HG02571 (cell line): Measurements from ENCODE around the gene TNPO1.
"Not testable (repeated sequence)": the region's sequence is repeated elsewhere in the genome, so short reads cannot be mapped to it uniquely, and the experiment has no call there.

Source experiments
- ATAC-seq: cut with Tn5 transposase; IDR thresholded peaks from one replicate; pipeline ENCODE4 v1.9.1; 2021; ENCODE audit warnings: mild to moderate bottlenecking, moderate library complexity; ENCODE audit not compliant: unreplicated experiment

The TNPO1 gene

DNA sequence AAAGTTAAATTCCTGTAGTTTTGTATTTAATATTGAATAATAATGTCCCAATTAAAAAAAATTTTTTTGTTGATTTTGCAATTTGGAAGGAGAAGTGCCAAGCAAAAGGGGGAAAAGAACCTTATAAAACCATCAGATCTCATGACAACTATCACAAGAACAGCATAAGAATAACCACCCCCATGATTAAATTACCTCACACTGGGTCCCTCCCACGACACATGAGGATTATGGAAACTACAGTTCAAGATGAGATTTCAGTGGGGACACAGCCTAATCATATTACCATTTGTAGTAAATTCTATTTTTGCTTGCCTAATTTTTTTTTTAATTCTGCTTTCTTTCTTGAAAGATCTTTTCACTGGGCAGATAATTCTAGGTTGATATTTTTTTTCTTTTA lies 106.0 kb downstream of the TNPO1 start:
- no peak for ATAC-seq

DNA sequence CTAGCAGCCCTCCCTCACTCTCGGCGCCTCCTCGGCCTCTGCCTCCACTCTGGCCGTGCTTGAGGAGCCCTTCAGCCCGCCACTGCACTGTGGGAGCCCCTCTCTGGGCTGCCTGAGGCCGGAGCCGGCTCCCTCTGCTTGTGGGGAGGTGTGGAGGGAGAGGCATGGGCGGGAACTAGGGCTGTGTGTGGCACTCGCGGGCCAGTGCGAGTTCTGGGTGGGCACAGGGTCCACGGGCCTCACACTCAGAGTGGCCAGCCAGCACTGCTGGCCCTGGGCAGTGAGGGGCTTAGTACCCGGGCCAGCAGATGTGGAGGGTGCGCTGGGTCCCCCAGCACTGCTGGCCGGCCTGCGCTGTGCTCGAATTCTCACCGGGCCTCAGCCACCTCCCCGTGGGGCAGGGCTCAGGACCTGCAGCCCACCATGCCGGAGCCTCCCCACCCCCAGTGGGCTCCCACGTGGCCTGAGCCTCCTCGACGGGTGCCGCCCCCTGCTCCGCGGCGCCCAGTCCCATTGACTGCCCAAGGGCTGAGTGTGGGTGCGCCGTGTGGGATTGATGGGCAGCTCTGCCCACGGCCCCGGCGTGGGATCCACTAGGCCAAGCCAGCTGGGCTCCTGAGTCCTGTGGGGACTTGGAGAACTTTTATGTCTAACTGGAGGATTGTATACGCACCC lies 109.0 kb downstream of the TNPO1 start:
- no peak for ATAC-seq

DNA sequence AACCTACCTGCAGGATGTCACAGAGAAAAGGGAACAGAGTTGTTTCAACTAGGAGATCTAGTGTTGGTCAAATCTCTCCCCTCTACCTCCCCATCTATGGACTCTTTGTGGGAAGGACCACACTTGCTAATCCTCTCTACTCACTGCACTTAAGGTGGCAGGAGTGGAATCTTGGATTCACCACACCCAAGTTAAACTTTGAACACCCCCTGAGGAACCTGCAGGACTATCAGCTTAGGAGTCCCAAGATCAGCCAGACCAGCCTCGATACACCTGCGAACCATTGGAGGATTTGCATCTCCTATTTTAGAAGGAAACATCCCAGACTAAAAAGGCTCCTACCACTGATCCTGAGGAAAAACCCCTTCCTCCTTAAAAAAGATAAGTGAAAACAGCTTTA lies 116.2 kb downstream of the TNPO1 start:
- not testable (repeated sequence) for ATAC-seq

DNA sequence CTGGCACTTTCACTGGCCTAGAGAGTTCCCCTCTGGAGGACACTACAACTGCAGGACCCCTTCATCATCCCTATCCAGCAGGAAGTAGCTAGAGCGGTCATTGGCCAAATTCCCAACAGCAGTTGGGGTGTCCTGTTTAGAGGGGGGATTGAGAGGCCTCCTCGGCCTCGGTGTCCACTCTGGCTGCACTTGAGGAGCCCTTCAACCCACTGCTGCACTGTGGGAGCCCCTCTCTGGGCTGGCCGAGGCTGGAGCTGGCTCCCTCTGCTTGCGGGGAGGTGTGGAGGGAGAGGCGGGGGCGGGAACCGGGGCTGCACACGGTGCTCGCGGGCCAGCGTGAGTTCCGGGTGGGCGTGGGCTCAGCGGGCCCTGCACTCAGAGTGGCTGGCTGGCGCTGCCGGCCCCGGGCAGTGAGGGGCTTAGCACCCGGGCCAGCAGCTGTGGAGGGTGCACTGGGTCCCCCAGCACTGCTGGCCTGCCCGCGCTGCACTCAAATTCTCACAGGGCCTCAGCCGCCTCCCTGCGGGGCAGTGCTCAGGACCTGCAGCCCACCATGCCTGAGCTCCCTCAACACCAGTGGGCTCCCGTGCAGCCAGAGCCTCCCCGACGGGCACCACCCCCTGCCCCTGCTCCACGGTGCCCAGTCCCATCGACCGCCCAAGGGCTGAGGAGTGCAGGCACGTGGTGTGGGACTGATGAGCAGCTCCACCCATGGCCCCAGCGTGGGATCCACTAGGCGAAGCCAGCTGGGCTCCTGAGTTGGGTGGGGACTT lies 118.7 kb downstream of the TNPO1 start:
- not testable (repeated sequence) for ATAC-seq

DNA sequence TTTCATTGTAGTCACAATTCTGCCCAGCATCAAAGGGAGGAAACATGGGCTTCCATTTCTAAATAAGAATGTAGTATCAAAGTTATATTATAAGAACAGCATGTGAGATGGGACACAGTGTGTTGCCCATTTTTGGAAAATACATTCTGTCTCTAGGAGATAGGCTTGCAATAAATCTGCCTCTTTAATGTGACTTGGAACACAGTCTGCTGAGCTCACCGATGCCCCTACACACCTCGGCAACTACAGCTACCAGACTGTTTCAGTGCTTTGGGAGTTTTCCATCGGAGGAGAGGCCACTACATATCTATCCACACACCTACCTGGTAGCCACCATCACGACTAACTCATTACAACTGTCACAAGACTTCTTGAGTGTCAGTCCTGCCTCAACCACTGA lies 120.4 kb downstream of the TNPO1 start:
- ATAC-seq, result no peak

DNA sequence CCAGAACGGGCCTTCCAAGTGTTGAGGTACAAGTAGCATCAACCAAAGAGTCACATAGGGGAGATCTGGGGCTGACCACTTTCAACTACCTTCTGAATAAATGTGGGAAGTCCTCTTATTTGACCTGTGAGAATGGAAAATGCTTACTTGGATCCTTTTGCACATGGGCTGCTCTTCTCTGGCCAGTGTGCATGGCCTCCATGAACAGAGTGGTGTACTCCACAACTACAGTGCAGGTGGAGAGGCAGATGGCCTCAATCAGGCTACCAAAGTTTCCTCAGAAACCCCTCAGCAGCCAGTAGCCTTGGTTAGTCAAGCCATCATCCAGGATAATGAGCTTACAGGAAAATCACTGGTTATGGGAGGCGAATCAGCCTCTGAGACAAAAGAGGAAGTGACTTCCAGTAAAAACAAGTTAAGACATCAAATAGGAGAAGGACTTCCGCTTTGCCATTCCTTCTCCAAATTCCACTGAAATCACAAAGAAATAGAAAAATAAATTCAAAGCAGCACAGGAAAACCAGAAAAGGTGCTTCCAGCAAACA lies 121.1 kb downstream of the TNPO1 start:
- ATAC-seq, result no peak

DNA sequence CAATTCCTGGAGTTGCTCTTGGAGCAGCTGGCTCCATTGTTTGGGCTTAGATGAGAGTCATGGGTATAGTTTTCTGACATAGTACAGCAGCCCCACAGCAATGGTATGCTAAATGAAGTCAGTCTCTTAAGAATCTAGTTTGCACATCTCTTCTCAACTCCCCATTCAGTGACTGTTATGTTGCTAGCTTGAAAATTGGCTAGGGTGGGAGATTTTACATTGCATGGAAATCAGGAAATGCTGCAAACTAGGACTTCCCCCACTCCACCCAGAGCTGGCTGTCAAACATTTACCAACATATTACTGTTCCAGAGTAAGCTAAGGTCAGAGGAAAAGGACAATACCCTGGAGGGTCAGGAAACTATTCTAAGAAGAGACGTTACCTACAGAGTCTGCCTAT lies 121.7 kb downstream of the TNPO1 start:
- ATAC-seq, result no peak

DNA sequence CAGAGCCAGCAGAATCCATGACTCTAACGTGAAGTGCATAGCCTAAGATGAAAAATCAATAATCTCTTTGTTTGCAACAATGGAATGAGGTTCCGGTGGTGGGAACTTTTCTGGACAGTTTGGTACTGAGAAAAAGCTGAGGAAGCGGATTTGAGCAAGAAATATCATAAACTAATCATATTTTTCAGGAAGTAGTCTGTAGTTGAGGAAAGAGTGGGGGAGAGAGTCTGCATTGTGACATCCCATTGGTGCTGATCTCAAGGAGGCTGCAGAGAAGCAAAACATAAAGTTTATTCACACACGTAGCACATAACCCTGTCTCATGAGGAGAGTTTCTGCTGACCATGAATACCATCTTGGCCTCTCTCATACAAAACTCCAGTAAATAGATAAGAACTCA lies 123.6 kb downstream of the TNPO1 start:
- ATAC-seq, result no peak

DNA sequence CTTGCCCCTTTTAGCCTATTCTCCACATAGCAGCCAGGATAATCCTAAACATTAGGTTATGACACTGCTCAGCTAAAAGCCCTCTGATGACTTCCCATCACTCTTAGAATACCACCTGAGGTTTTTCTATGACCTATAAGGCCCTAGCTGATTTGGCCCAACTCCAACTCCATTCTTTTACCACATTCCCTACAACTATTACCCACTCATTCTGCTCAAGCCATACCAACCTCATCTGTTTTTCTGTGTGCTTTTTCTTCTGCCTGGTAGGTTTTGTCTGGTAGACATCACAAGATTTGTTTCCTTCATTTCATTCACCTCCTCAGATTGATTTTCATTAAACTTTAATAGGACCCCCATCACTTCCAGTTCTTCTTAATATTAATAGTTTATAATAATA lies 126.8 kb downstream of the TNPO1 start:
- ATAC-seq, result no peak

DNA sequence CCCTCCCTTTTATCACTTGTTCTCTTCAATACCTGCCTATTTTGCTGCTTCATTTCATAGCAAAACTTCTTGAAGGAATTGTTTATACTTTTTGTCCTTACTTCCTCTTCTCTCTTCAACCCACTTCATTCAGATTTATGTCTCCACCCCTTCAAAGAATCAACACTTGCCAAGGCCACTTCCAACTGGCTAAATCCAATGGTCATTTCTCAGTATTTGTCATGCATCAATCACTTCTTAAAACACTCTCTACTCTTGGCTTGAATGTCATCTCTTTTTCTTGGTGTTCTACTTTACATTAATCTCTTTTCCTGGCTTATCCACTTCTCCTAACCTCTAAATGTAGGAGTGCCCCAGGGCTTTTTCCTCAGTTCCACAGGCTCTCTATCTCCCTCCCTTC lies 131.0 kb downstream of the TNPO1 start:
- no peak for ATAC-seq

DNA sequence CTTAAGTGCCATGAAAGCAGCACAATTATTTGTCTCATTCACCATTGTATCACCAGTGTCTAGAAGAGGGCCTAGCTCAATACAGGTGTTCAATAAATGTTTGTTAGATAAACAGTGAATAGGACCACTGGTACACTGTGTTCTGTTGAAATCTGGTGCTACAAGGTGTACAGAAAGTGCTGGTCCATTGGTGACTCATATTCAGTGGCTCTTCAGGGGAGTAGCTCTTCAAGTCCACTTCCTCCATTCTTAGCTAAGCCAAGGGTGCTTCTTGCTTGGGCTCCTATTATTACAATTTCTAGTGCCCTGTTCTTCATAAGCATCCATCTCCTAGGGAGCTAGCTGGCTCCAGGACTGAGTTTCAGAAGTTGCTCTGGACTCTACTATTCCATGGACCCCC lies 133.0 kb downstream of the TNPO1 start:
- ATAC-seq, result no peak

DNA sequence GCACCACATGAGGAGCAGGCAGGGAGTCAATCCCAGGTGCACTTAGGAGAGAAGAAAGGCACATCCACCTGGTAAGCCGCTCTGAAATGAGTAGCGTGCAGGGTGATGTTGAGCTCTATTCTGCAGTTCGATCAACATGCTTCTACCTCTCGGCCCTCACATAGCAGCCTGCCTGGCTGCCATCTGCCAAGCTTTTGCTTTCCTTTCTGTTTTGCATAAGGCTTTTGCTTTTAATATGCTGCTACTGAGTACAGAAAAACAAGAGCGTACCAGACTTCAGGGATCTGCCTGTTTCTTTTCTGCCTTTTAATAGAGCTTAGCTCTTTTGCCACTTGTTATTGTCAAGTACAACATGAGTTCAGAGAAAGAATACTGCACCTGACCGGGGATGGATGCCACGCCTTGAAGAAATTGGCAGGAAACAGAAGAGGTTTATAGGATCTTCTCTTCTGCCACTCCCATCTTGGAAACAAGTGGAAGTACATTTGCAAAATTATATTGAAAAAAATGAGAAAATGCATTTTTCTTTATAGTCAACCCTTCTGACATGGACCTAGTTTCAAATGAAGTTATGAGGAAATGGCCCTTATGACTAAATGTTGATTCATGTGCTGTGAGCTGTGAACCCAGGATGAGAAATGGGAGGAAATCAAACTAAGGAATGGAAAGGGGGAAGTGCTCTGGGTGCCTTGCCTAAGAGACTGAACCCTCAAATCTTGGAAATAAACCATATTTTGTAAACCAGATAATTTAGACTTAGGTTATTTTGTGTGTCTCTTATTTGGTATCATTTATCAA lies 135.4 kb downstream of the TNPO1 start:
- no peak for ATAC-seq

DNA sequence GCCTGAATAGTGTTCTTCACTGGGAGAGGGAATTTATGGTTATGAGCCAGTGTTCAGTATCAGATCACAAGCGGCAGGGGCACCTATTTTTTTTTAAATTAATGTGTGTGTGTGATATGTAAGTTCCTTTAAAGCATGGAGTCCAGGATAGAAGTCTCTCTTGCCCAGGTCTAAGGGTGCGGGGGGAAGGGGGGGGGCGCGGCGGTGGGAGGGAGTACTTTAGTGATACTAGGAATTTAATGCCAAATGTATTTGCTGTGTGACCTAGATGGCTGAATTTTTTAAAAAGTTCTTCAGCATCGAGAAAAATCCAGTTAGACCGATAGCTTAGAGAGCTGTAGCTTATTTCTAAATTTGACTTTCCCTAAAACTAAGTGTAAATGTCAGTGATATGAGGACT lies 137.9 kb downstream of the TNPO1 start:
- ATAC-seq, result no peak

DNA sequence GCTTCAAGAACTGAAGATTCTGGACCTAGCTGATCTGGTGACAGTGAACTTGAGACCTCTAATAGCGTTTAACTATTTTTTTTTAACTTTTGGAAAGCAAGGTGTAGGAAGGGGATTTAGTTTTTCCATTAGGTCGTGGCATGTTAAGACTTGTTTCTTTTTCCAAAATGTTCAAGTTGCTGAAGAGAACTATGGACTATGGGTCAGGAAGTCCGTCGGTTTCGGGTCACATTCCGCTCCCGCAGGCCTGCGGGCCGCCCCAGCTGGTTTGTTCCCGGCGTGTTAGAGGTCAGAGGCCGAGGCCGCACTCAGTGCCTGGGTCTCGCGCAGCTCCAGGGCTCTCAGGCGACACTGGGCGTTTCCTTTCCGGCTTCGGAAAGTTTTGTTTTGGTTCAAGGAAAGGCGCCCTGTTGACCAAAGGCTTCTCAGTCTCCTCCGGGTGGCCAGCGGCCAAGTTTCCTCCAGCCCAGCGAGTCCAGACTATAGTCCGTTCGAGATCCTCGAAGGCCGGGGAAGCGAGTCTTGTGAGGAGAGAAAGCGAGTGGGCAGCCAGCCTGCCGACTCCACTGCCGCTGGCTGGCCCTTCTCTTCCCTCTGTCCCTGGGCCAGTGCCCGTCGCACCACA lies 138.8 kb downstream of the TNPO1 start:
- ATAC-seq, result peak; percentile 42

DNA sequence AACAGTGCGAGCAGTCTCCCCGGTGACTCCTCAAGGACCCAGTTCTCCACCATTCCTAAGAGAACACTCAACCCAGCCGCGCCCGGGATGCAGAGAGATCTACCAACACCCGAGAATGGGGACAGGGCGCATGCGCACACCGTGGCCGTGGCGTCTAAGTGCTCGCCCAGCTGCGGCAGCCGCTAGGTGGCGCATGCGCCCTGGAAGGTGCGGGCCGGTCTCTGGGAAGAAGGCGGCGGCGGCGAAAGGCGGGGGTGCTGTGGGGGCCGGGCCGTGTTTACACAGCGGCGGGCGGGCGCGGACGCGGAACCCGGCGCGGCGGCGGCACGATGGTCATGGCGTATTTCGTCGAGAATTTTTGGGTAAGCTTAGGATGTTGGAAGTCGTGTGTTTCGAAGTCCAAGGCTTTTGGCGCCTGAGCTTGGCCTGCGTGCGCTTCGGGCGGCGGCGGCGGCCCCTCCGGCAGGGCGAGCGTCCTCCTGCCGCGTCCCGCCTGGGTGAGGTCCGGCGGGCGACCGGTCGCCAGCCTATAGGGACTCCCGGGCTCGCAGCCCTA lies 139.4 kb downstream of the TNPO1 start, which contains the start of gene FCHO2:
TSS of gene FCHO2 (plus strand) at position 274 of the 556 bp plus-strand sequence. CDS start at position 330, 56 bp downstream.
- peak; percentile 95 for ATAC-seq

DNA sequence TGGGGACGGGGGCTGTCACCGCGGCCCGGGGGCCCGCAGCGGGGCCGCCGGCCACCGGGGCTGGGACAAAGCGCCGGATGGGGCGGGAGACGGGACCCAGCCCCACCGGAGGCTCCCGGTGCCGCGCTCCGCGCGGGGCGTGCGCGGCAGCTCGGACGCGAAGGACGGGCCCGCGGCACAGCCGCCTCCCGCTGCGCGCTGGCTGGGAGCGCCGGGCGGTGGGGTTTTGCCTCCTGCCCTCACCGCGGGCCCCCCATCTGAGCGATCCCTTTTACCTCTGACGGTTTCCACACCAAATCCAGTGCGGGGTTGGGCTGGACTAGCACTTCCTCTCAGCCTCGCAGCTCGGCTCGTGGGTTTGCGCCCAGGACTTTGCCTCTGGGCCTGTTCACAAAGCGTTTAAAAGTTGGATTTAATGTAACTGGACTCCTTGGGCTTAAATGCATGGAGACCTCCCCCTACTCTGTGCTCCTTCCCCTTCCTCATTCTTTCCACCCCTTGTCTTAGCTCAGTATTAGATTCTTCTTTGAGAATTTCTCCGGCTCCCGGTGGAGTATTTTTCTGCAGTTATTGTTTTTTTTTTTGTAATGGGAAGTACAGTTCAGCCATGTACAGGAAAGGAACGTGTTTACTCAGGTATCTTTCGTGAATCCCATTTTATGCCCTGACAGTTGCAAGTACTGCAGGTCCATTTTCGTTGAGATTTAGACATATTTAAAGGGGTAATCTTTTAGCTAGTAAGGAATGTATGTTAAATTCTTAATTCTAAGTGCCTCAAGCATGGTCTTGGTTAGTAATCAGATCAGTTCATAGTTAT lies 140.1 kb downstream of the TNPO1 start:
- ATAC-seq, result peak; percentile 24

DNA sequence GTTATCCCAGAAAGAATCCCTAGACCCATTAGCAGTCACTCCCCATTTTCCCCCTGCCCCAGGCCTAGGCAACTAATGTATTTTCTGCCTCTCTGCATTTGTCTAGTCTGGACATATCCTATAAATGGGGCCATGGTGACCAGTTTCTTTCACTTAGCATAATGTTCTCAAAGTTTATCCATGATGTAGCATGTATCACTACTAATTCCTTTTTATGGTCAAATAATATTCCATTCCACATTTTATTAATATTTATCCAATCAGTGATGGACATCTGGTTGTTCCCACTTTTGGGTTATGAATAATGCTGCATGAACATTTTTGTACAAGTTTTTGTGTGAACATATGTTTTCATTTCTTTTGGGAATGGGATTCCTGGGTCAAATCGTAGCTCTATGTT lies 140.9 kb downstream of the TNPO1 start:
- ATAC-seq, result no peak

DNA sequence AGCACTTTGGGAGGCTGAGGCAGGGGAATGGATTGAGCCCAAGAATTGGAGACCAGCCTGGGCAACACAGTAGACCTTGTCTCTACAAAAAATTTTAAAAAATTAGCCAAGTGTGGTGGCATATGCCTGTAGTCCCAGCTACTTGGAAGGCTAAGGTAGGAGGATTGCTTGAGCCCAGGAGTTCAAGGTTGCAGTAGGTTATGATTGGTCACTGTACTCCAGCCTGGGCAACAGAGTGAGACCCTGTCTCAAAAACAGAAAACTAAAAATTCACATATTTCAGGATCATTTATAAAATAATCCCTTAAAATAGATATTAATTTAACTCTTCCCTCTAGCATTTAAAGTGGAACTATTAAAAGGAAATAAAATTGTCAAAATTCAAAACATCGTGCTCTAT lies 142.8 kb downstream of the TNPO1 start:
- no peak for ATAC-seq
